WTC11 (cell line): ENCODE results near the gene PTPRN2.

Experiments
- JUN ChIP-seq: sonication (generic); formaldehyde crosslinking; IDR thresholded peaks from 2 replicates; pipeline ENCODE4 v1.8.0; 2023; ENCODE audit warnings: mild to moderate bottlenecking, missing genetic modification reagents
- ZNF263 ChIP-seq: sonication (generic); formaldehyde crosslinking; IDR thresholded peaks from 2 replicates; pipeline ENCODE4 v1.8.1; 2022; ENCODE audit warnings: low read depth, mild to moderate bottlenecking, moderate library complexity, missing genetic modification reagents
- TF ChIP-seq, protein P1 (sequence below): sonication (generic); formaldehyde crosslinking; conservative IDR thresholded peaks from 2 replicates; pipeline ENCODE4 v1.8.1; 2023; ENCODE audit warnings: mild to moderate bottlenecking, low read depth, missing genetic modification reagents, moderate library complexity
- TF ChIP-seq, protein P2 (sequence below): sonication (generic); formaldehyde crosslinking; IDR thresholded peaks from 2 replicates; pipeline ENCODE4 v1.8.1; 2023; ENCODE audit warnings: mild to moderate bottlenecking, missing genetic modification reagents, moderate library complexity
- TF ChIP-seq, protein P3 (sequence below): fragments of 200-600 bp; IDR thresholded peaks from 2 replicates; pipeline ENCODE4 v1.8.0; 2022; ENCODE audit warnings: antibody characterized with exemption
- TF ChIP-seq, protein P4 (sequence below): sonication (generic); formaldehyde crosslinking; IDR thresholded peaks from 2 replicates; pipeline ENCODE4 v1.8.0; 2022; ENCODE audit warnings: mild to moderate bottlenecking, missing genetic modification reagents
- TF ChIP-seq, protein P5 (sequence below): sonication (generic); formaldehyde crosslinking; IDR thresholded peaks from 2 replicates; pipeline ENCODE4 v1.8.0; 2023; ENCODE audit warnings: missing genetic modification reagents

DNA sequence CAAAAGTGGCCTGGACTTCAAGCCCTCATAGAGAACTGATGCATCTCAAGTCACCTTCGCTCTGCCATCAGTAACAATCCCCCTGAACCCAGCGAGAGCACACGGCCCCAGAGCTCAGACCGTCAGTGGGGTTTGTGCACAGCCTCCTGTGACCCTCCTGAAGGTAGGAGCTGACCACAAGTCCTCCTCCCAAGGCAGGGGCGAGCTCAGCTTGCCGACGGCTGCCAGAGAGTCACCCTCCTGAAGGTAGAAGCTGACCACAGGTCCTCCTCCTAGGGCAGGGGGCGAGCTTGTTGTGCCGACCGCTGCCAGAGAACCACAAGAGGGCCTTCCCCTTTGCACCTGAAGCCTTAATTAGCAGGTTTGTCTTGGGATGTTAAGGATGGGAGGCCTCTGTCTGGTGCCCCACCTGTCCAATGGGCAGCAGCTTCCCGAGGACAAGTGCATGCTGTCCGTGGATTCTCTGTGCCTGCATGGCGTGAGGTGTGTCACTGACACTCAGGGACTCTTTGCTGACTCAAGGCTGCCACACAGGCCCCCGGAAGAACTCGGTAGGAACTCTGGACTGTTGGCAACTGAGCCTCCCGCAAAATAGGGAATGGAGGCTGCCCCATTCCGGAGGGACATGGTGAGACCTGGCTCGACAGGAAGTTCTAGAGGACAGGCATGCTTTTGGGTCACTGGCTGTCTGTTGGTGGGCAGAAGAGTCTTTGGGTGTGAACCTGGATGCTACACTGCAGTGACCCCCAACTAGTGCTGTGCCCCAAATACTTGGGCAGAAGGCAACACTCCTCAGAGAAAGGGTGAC is 763.4 kb downstream of the PTPRN2 start:
- TF ChIP-seq, protein P1, sequence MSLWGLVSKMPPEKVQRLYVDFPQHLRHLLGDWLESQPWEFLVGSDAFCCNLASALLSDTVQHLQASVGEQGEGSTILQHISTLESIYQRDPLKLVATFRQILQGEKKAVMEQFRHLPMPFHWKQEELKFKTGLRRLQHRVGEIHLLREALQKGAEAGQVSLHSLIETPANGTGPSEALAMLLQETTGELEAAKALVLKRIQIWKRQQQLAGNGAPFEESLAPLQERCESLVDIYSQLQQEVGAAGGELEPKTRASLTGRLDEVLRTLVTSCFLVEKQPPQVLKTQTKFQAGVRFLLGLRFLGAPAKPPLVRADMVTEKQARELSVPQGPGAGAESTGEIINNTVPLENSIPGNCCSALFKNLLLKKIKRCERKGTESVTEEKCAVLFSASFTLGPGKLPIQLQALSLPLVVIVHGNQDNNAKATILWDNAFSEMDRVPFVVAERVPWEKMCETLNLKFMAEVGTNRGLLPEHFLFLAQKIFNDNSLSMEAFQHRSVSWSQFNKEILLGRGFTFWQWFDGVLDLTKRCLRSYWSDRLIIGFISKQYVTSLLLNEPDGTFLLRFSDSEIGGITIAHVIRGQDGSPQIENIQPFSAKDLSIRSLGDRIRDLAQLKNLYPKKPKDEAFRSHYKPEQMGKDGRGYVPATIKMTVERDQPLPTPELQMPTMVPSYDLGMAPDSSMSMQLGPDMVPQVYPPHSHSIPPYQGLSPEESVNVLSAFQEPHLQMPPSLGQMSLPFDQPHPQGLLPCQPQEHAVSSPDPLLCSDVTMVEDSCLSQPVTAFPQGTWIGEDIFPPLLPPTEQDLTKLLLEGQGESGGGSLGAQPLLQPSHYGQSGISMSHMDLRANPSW (CRISPR knock-in tag), result no peak
- TF ChIP-seq, protein P2, sequence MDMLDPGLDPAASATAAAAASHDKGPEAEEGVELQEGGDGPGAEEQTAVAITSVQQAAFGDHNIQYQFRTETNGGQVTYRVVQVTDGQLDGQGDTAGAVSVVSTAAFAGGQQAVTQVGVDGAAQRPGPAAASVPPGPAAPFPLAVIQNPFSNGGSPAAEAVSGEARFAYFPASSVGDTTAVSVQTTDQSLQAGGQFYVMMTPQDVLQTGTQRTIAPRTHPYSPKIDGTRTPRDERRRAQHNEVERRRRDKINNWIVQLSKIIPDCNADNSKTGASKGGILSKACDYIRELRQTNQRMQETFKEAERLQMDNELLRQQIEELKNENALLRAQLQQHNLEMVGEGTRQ (CRISPR knock-in tag), result no peak
- TF ChIP-seq, protein P3, sequence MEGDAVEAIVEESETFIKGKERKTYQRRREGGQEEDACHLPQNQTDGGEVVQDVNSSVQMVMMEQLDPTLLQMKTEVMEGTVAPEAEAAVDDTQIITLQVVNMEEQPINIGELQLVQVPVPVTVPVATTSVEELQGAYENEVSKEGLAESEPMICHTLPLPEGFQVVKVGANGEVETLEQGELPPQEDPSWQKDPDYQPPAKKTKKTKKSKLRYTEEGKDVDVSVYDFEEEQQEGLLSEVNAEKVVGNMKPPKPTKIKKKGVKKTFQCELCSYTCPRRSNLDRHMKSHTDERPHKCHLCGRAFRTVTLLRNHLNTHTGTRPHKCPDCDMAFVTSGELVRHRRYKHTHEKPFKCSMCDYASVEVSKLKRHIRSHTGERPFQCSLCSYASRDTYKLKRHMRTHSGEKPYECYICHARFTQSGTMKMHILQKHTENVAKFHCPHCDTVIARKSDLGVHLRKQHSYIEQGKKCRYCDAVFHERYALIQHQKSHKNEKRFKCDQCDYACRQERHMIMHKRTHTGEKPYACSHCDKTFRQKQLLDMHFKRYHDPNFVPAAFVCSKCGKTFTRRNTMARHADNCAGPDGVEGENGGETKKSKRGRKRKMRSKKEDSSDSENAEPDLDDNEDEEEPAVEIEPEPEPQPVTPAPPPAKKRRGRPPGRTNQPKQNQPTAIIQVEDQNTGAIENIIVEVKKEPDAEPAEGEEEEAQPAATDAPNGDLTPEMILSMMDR, result no peak
- TF ChIP-seq, protein P4, sequence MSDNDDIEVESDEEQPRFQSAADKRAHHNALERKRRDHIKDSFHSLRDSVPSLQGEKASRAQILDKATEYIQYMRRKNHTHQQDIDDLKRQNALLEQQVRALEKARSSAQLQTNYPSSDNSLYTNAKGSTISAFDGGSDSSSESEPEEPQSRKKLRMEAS (CRISPR knock-in tag), result no peak
- TF ChIP-seq ZNF263 (CRISPR knock-in tag), result no peak
- TF ChIP-seq, protein P5, sequence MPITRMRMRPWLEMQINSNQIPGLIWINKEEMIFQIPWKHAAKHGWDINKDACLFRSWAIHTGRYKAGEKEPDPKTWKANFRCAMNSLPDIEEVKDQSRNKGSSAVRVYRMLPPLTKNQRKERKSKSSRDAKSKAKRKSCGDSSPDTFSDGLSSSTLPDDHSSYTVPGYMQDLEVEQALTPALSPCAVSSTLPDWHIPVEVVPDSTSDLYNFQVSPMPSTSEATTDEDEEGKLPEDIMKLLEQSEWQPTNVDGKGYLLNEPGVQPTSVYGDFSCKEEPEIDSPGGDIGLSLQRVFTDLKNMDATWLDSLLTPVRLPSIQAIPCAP (CRISPR knock-in tag), result no peak
- TF ChIP-seq JUN (CRISPR knock-in tag), result no peak
